Stimulated activated CD4-positive, alpha-beta T cell treated with anti-CD3 and anti-CD28 coated beads, Interleukin-12 subunit alpha, Interleukin-12 subunit beta, amount 100 ng/mL, for 48 hours (primary cell): ENCODE results near the gene OR10D3.
"Not testable (repeated sequence)": the region's sequence is repeated elsewhere in the genome, so short reads cannot be mapped to it uniquely, and the experiment has no call there.

ENCODE experiments used
- DNase-seq, 3 donors: peaks; one replicate each; pipeline ENCODE4 v3.0.0-alpha.2; 2020; ENCODE audit warnings: low read depth in 2 of 3, low spot score in 1 of 3

OR10D3 gene, protein sequence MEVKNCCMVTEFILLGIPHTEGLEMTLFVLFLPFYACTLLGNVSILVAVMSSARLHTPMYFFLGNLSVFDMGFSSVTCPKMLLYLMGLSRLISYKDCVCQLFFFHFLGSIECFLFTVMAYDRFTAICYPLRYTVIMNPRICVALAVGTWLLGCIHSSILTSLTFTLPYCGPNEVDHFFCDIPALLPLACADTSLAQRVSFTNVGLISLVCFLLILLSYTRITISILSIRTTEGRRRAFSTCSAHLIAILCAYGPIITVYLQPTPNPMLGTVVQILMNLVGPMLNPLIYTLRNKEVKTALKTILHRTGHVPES

GRCh38 chr11:124183068-124183467, at the start of gene OR10D3:
Gene OR10D3, plus strand, starts transcription at chr11:124183345. Its CDS starts 1,925 bp downstream, at chr11:124185270.
- DNase-seq, result no peak

- DNase-seq, result no peak
Measured at GRCh38 chr11:124143034-124143433, 40.1 kb upstream of the OR10D3 start.

- no peak for DNase-seq
Measured at GRCh38 chr11:124147951-124148350, 35.2 kb upstream of the OR10D3 start.

GRCh38 chr11:124150684-124151083, 32.5 kb upstream of the OR10D3 start:
- no peak for DNase-seq

DNA sequence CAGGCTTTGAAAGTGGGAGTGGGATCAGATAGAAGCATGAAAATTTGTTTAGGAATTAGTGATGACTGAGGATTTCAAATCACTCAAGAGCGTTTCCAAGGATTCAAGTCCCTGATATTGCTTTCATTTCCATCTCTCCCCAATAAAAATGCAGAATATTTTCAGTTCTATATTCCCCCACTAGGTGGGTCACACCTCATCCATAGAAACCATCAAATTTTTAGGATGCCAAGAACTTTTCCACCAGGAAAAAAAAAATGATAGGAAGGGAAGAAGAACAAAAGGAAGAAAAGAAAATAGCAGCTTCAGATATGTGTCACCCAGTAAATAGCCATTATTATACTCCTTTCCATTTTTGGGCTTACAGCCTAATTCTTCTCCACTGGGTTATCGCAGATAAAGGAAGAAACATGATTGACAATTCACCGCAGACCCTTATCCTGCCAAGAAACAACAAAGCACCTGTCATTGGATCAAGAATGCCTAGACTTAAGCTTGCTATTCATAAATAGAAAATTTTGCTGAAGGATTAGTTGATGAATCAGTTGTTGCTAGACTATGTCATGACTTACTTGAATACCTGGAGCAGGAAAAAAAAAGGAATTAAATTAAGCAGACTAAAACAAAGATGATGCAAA, 30.3 kb upstream of the OR10D3 start:
- DNase-seq, result no peak

- DNase-seq, result no peak
Measured at GRCh38 chr11:124153821-124154220, 29.3 kb upstream of the OR10D3 start.

DNA sequence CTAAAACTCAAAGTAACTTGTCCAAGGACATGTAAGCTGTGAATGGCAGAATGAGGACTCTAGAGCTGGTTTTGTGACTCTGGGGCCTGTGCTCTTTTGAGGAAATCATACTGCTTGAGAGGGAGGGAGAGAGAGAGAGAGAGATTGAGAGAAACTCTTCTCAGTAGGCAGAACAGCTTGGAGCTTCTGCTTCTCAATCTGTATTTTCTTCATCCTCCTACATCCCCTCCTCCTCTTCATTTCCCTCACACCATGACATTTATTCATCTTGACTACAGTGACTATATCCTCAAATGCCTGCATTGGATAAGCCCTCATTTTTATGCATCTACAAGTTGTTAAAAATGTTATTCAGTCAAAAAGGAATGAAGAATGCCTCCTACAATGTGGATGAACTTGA, 23.7 kb upstream of the OR10D3 start:
- DNase-seq, result no peak

DNA sequence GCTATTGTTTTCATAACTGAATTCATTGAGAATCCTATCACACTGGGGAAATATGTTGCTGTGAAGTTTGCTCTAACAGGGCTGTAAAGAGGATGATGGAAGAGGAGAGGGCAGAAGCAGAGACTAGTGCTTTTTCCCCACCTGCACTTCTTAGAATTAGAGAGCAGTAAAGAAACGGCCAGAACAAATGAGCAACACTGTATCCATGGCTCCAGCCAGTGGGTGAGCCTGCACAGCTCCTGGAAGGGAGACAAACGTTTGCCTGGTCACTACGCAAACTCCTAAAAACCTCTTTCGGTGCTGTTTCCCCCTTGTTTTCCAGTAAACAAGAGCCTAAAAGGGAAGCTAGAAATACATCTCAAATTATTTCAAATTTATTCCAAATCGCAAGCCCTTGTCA, 22.2 kb upstream of the OR10D3 start:
- DNase-seq, result no peak

- no peak for DNase-seq
Measured at GRCh38 chr11:124167826-124168231, 15.3 kb upstream of the OR10D3 start.

GRCh38 chr11:124168796-124169195, 14.3 kb upstream of the OR10D3 start:
- no peak for DNase-seq

DNA sequence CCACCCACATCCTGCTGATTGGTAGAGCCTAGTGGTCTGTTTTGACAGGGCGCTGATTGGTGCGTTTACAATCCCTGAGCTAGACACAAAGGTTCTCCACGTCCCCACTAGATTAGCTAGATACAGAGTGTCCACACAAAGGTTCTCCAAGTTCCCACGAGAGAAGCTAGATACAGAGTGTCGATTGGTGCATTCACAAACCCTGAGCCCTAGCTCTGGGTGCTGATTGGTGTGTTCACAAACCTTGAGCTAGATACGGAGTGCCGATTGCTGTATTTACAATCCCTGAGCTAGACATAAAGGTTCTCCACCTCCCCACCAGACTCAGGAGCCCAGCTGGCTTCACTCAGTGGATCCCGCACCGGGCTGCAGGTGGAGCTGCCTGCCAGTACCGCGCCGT, 12.8 kb upstream of the OR10D3 start:
- DNase-seq, result not testable (repeated sequence)

GRCh38 chr11:124170801-124171586, 12.2 kb upstream of the OR10D3 start:
- no peak for DNase-seq

DNA sequence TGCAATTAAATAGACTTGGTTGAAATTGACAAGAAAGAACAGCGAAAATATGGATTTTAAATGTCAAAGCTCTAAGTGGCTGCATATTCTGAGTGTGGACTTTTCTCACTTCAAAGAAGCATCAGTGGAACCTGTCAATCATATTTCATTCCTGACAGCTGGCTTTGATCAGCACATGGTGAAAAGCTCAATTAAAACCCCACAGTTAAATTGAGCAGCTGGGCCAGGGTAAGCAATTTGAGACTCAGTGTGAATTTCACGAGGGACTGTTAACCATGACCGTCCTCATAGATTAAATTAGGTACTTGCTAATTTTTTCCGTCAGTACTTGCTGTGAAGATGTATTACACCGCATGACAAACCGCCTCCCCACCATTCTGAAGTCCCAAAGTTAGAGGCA, 11.0 kb upstream of the OR10D3 start:
- no peak for DNase-seq

GRCh38 chr11:124172599-124172998, 10.5 kb upstream of the OR10D3 start:
- DNase-seq, result no peak

GRCh38 chr11:124174001-124174583, 9.1 kb upstream of the OR10D3 start:
- DNase-seq, result no peak

GRCh38 chr11:124176925-124177715, 6.0 kb upstream of the OR10D3 start:
- DNase-seq, result no peak

GRCh38 chr11:124179310-124179709, 3.8 kb upstream of the OR10D3 start:
- no peak for DNase-seq

DNA sequence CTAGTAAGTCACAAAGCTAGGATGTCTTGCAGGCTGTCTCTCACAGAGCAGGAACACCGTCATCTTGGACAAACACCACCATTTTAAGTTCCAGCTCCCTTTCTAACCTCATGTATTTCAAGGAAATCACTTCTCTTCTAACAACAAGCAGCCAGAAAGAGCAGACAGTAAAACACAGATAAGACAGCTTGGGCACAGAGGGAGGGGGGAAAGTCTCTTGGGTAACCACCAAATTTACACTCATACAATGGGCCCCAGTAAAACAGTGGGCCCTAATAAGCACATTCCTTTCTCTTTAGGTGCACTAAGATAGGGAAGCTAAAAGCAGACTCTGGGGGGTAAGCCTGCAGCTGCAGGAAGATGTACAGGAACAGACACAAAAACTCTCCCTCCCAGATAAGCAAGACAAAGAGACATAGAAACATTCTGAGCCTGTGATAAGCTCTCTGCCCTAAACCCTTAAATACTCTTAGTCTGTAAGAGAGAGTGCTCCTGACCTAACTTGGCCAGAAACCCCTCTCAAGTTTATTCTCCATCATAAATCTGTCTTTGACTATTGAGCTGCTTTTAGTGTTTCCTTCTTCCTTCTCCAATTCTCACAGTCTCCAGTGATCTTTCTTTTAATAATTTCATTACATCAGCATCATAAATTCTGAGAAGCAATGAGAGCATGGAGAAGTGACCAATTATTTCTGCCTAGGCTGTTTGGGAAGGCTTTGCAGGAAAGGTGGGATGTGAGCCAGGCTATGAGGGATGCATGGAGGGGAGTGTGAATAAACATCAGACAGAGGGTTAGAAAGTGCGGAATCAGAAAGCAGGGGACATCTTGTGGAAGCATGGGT, 7.4 kb downstream of the OR10D3 start:
- no peak for DNase-seq

GRCh38 chr11:124193221-124194010, 10.3 kb downstream of the OR10D3 start:
- DNase-seq, result no peak
